Kidney (tissue), 14 donors: ENCODE data around the gene ARMC12. TPM values are rescaled to one million over a fixed set of nuclear protein-coding genes. Genes with fewer than 3 reads are reported as not detected.

Experiments
- DNase-seq, 5 donors: peaks; one replicate each; pipeline ENCODE4 v3.0.0-alpha.2; 2013 to 2020
- FAIRE-seq: peaks from 2 replicates; lab custom pipeline; 2012; peaks lifted over from hg19 to GRCh38; lab: Jason Lieb, UNC
- H3K27ac ChIP-seq, 2 donors: one replicate each; pipeline ENCODE4 v1.7.0; 2013; ENCODE audit warnings: low read depth in 2 of 2, low read length in 2 of 2, inconsistent platforms in 1 of 2
- H3K27me3 ChIP-seq: one replicate; pipeline ENCODE4 v1.7.1; 2013; ENCODE audit warnings: low read length, inconsistent platforms; ENCODE audit not compliant: control insufficient read depth, insufficient read depth
- H3K36me3 ChIP-seq, 3 donors: one replicate each; pipeline versions ENCODE4 v1.7.0 to v1.7.1; 2013; ENCODE audit warnings: low read length in 3 of 3, control low read depth in 1 of 3, inconsistent platforms in 1 of 3; ENCODE audit not compliant: insufficient read depth in 3 of 3, control insufficient read depth in 2 of 3
- H3K4me1 ChIP-seq, 3 donors: one replicate each; pipeline versions ENCODE4 v1.7.0 to v1.7.1; 2013; ENCODE audit warnings: low read length in 3 of 3, inconsistent platforms in 1 of 3, low read depth in 1 of 3; ENCODE audit not compliant: control insufficient read depth in 2 of 3, insufficient read depth in 2 of 3
- H3K4me3 ChIP-seq, 3 donors: one replicate each; pipeline versions ENCODE4 v1.7.0 to v1.8.1; 2013; ENCODE audit warnings: low read length in 3 of 3, control low read depth in 1 of 3, inconsistent platforms in 1 of 3
- H3K9ac ChIP-seq, 3 donors: one replicate each; pipeline versions ENCODE4 v1.7.0 to v1.7.1; 2013; ENCODE audit warnings: low read length in 3 of 3, control low read depth in 1 of 3, inconsistent platforms in 1 of 3
- H3K9me3 ChIP-seq, 3 donors: one replicate each; pipeline versions ENCODE4 v1.7.0 to v1.7.1; 2013; ENCODE audit warnings: low read length in 3 of 3, control low read depth in 1 of 3, inconsistent platforms in 1 of 3; ENCODE audit not compliant: control insufficient read depth in 2 of 3, insufficient read depth in 1 of 3
- intact Hi-C: fragments of 100-400 bp; cut with DNase I; formaldehyde crosslinking; loops from one replicate; pipeline ENCODE4 v1.11.1; 2022
- polyA plus RNA-seq: library from polyadenylated mRNA; stranded (reverse); fragments of 350-450 nt; fragmentation: Illumina TruSeq; extraction: RNeasy Lipid Tissue Mini Kit (QIAGEN cat#74804); gene quantifications from one replicate; pipeline ENCODE4 v1.2.3, GENCODE V29; 2014; ENCODE audit warnings: low read depth, low replicate concordance; ENCODE audit not compliant: insufficient read depth
- total RNA-seq: library from RNA; stranded (reverse); fragmentation: NEBNext Ultra II Directional; extraction: Animal tissue kit (Norgen Biotek cat#: 25700); gene quantifications from one replicate; pipeline ENCODE4 v1.2.1, GENCODE V29; 2021
- TF ChIP-seq, protein P1 (sequence below): IDR thresholded peaks from 3 replicates; pipeline ENCODE4 v1.5.1; 2012; ENCODE audit warnings: mild to moderate bottlenecking, moderate library complexity, borderline replicate concordance; ENCODE audit not compliant: insufficient read depth; ENCODE audit errors: extremely low read depth
- donor health status: control.
- donor health status: control.
- donor health status: control.
- donor health status: control.
- donor health status: control.
- donor health status: DM: yes; HTN: yes; CAD: no.
- donor health status: Normal renal cell carcinoma (clear cell type).

Gene ARMC12
- total and polyA plus RNA-seq, 2 donors from 2014 or later: 0.47 to 0.69 TPM

DNA sequence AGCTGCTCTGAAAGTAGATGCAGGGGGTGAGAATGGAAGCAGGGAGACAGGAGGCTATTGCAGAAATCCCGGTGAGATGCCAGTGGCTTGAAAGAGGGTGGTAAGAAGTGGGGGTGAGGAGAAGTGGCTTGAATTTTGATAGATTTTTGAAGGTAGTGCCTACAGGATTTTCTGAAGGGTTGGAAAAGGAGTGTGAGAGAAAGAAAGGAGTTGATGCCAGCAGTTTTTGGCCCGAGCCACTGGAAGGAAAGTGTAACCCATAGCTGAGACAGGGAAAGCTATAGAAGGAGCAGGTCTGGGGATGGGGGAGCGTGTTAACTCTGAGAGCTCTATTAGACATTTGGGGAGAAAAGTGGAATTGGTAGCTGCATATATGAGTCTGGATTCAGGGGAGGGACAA lies 9.7 kb downstream of the ARMC12 start:
- Histone ChIP-seq H3K4me3 (no peak overlapping the region), H3K27ac (no peak overlapping the region), H3K9ac (no peak overlapping the region), H3K27me3 (no peaks in the 10 kb centered on the region), H3K9me3 (peaks cover 0 to 3% (median 0%) of the 10 kb centered on the region in 3 donors), H3K4me1 (no peaks in the 10 kb centered on the region), H3K36me3 (no peaks in the 10 kb centered on the region)
- DNase-seq: no peak
- intact Hi-C loops: no loop called here
- TF ChIP-seq, protein P1, sequence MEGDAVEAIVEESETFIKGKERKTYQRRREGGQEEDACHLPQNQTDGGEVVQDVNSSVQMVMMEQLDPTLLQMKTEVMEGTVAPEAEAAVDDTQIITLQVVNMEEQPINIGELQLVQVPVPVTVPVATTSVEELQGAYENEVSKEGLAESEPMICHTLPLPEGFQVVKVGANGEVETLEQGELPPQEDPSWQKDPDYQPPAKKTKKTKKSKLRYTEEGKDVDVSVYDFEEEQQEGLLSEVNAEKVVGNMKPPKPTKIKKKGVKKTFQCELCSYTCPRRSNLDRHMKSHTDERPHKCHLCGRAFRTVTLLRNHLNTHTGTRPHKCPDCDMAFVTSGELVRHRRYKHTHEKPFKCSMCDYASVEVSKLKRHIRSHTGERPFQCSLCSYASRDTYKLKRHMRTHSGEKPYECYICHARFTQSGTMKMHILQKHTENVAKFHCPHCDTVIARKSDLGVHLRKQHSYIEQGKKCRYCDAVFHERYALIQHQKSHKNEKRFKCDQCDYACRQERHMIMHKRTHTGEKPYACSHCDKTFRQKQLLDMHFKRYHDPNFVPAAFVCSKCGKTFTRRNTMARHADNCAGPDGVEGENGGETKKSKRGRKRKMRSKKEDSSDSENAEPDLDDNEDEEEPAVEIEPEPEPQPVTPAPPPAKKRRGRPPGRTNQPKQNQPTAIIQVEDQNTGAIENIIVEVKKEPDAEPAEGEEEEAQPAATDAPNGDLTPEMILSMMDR: no peak
- no peak for FAIRE-seq

DNA sequence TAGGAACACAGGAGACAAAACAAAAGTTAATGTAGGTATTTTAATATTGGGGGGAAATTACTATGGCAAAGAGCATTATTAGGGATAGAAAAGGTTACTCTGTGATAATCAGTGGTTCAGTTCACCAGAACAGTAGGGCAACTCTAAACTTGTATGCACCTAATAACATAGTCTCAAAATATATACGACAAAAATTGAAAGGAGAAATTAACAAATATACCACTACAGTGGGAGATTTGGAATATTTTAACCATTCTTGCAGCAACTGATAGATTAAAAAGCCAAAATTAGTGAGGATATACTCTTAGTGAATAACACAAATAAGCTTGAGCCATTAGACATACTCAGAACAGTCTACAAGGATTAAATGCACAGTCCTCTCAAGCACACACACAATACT lies 11.0 kb downstream of the ARMC12 start:
- H3K27me3 ChIP-seq: no peaks in the 10 kb centered on the region
- peaks cover 0 to 3% (median 0%) of the 10 kb centered on the region in 3 donors for H3K9me3 ChIP-seq
- intact Hi-C loops: no loop called here
- H3K4me1 ChIP-seq: no peaks in the 10 kb centered on the region
- H3K4me3 ChIP-seq: no peak overlapping the region
- DNase-seq: no peak
- no peak overlapping the region for H3K9ac ChIP-seq
- H3K27ac ChIP-seq: no peak overlapping the region
- TF ChIP-seq, protein P1: no peak
- no peak for FAIRE-seq
- H3K36me3 ChIP-seq: no peaks in the 10 kb centered on the region

DNA sequence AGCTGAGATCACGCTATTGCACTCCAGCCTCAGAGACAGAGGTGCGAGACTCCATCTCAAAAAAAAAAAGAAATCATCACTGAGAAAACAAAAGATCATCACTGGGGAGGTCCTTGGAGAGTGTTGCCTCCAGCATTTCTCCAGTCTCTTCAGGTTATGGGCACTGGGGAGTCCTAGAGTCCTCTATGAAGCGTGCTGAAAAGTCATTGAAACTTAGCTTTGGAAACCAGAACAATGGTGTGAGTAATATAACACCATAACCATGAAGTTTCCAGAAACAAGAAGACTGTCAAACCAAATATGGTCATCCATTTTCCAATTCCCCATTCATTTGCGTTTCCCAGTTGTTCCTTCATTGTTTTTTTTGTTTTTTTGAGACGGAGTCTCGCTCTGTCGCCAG lies 13.7 kb downstream of the ARMC12 start:
- intact Hi-C loops: no loop called here
- Histone ChIP-seq H3K9ac (no peak overlapping the region), H3K4me3 (no peak overlapping the region), H3K4me1 (no peaks in the 10 kb centered on the region), H3K27ac (no peak overlapping the region), H3K9me3 (peaks cover 0 to 3% (median 0%) of the 10 kb centered on the region in 3 donors), H3K36me3 (no peaks in the 10 kb centered on the region), H3K27me3 (no peaks in the 10 kb centered on the region)
- FAIRE-seq: no peak
- DNase-seq: no peak
- TF ChIP-seq, protein P1: no peak

DNA sequence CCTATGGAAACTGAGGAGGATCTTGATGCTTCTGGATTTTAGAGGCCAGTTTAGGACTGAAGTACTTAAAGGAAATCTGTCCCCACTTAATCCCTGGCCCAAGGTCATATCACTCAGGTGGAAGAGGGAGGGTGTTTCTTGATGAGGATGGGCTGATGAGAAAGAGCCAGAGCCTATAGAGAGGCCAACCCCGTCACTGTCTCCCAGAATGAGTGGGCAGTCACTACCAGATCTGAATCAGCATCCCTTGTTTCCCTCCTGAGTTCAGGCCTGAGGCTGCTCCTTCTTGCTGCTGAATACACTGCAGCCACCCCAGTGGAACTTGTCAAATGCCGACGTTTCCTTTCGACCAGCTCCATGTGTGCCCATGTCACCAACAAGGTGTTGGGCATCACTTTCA lies 14.8 kb downstream of the ARMC12 start:
- Histone ChIP-seq H3K4me1 (no peaks in the 10 kb centered on the region), H3K27me3 (no peaks in the 10 kb centered on the region), H3K4me3 (no peak overlapping the region), H3K9ac (no peak overlapping the region), H3K27ac (no peak overlapping the region), H3K9me3 (peaks cover 0 to 3% (median 0%) of the 10 kb centered on the region in 3 donors), H3K36me3 (no peaks in the 10 kb centered on the region)
- FAIRE-seq: no peak
- TF ChIP-seq, protein P1: no peak
- no peak for DNase-seq
- intact Hi-C loops: no loop called here
